Measurements from ENCODE around the gene SELENOI.

SELENOI gene

DNA sequence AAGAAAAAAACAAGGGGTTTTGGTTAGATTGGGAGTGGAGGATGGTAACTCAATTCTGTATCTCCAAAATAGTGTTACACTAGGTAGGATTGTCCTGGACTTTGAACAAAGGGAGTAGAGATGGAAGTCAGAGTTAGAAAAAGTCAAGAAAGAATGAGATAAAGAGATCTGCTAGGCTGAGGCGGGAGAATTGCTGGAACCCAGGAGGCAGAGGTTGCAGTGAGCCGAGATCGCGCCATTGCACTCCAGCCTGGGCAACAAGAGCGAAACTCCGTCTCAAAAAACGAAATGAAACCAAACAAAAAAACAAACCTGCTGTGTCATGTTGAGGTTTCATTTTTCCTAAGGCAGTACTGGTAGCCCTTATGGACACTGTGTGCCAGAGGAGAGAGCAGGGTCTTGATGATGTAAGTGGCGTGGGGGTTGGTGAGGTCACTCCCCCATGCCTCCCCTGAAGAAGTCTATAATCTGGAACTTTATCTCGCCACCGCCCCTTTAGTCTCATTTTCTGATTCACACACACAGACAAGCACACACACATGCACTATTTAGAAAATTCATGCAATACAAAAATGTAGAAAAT, 66.2 kb downstream of the SELENOI start:
- peak; percentile 2 for DNase-seq

- no peak for DNase-seq
Measured at GRCh38 chr2:26414311-26414710, 68.4 kb downstream of the SELENOI start.

- DNase-seq, result no peak
Measured at GRCh38 chr2:26421961-26422360, 76.0 kb downstream of the SELENOI start.

DNA sequence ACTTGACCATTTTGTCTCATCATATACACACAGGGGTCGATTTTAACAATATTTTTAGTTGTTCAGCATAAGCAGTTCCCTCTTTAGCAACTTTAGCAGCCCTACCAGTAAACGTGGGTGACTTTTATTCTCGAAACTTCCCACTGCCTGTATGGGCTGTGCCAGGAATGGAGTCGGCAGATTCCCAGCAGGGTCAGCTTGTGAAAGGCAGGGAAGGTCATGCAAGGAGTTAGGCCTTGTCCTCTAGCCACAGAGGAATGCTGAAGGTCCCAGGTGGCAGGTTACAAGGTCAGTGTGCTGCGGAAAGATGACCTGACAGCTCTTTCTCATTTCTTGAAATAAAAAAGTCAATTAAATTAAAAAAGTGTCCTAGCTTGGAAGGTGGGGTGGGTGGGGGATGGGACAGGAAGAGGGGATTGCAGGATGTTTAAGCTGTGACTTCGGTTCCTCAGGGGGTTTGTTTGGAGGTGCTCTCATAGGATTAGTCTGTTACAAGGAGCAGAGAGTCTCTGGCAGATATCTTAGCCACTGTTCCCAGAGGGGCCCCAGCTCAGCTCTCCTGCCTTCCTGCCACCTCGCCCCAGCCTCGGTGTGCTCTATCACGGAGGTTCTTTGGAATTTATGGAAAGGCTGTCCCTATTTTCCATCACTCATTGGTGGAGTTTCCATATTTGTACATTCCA, 77.1 kb downstream of the SELENOI start:
- no peak for DNase-seq

GRCh38 chr2:26423750-26424149, 77.8 kb downstream of the SELENOI start:
- no peak for DNase-seq

- DNase-seq, result no peak
Measured at GRCh38 chr2:26424221-26424620, 78.3 kb downstream of the SELENOI start.

DNA sequence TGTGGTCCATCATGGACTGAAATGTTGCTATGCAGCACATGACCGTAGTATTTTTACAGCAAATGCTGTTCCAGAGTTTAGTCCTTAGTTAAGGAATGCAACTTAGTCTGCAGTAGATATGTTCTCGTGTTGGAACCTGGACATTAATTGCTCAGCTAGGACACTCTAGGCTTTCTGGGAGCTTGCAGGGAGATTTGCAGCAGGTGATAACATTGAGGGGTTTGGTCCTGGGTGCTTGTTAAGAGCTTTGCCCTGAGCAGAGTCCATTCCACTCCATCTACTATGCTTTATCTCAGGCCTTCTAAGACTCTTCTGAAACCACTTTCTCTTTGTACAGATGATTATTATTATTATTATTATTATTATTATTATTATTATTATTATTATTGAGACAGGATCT, 82.9 kb downstream of the SELENOI start:
- DNase-seq, result no peak

GRCh38 chr2:26429779-26430578, 84.0 kb downstream of the SELENOI start:
- DNase-seq, result no peak

GRCh38 chr2:26430826-26431225, 84.9 kb downstream of the SELENOI start:
- DNase-seq, result no peak

DNA sequence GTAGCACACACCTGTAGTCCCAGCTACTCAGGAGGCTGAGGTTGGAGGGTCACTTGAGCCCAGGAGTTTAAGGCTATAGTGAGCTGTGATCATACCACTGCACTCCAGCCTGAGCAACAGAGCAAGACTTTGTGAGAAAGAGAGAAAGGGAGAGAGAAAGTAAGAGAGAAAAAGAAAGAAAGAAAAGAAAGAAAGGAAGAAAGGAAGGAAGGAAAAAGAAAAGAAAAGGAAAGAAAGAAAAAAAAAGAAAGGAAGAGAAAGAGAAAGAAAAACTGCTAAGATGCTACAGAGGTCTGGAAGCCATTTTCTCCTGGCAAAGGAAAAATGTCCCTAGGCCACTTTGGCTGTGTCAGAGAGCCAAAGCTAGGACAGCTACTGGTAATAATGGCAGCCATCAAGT, 86.4 kb downstream of the SELENOI start:
- DNase-seq, result no peak

GRCh38 chr2:26432859-26433258, 86.9 kb downstream of the SELENOI start:
- DNase-seq, result no peak

GRCh38 chr2:26435106-26435505, 89.2 kb downstream of the SELENOI start:
- DNase-seq, result no peak

DNA sequence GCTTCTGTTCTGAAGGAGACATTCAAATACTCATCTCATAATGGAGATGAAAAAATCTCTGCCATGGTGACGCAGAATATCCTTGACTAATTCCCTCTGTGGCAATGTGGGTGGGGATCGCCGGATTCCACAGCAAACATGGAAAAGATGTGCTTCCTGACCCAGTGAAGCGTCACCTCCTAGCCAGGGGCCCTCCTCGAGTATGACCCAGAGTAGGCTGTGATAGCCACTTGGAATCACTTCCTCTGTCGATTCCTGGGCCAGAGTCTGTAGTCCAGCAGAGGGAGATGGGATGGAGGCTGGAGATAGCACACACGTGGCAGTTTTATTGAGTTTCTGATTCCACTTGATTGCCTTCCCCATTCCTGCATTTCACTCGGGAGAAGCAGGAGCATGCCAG, 92.6 kb downstream of the SELENOI start:
- DNase-seq, result no peak

GRCh38 chr2:26438926-26439325, 93.0 kb downstream of the SELENOI start:
- no peak for DNase-seq

GRCh38 chr2:26442301-26442700, 96.4 kb downstream of the SELENOI start:
- no peak for DNase-seq

- no peak for DNase-seq
Measured at GRCh38 chr2:26442707-26443106, 96.8 kb downstream of the SELENOI start.

- no peak for DNase-seq
Measured at GRCh38 chr2:26444236-26444635, 98.3 kb downstream of the SELENOI start.

All from CD4-positive, alpha-beta T cell treated with Interleukin-17A for 1 hour (primary cell).